Heart left ventricle (tissue), 13 donors: ENCODE data around the gene ZCCHC7.

Experiments used
- POLR2A ChIP-seq, 2 donors: fragments of 450-650 bp; IDR thresholded peaks; one replicate each; pipeline ENCODE4 v1.6.1; 2017; ENCODE audit warnings: antibody characterized with exemption in 2 of 2, mild to moderate bottlenecking in 2 of 2, moderate library complexity in 2 of 2
- TF ChIP-seq, protein P1 (sequence below), 12 donors: fragments of 200-600 bp; sonication (generic) in 4 of 12; IDR thresholded peaks; one replicate each; pipeline versions ENCODE4 v1.5.0 to v1.8.0; 2018 to 2022; ENCODE audit warnings: antibody characterized with exemption in 12 of 12, mild to moderate bottlenecking in 5 of 12
- donor health status: ischemic (EF 13 %, LVEDD 7.1; RV severe dilation, severe dysfunction).
- donor health status: DM: no; HTN: yes; CAD: no.
- donor health status: DM: no; HTN: no; CAD: no.
- donor health status: ischemic (EF 25% LVEDD 6.9; RV normal size, moderate dysfunction).
- donor health status: ischemic (EF 25% LVEDD 5.7; RV mildly dilated, moderate dysfunction).
- donor health status: ischemic (EF 35%, LVEDD 5.7; RV mildly dilated, moderate dysfunction).
- donor health status: nonischemic (EF 11% LVEDD 7.7; RV severe dilation, severe dysfunction).
- donor health status: DM: yes; HTN: yes; CAD: no.
- donor health status: PGD.
- donor health status: ischemic (EF 29% LVEDD 5.4; RV normal size, mild dysfunction).
- donor health status: nonischemic (EF 23%, LVEDD 6.1; RV moderate dilation, normal function).

DNA sequence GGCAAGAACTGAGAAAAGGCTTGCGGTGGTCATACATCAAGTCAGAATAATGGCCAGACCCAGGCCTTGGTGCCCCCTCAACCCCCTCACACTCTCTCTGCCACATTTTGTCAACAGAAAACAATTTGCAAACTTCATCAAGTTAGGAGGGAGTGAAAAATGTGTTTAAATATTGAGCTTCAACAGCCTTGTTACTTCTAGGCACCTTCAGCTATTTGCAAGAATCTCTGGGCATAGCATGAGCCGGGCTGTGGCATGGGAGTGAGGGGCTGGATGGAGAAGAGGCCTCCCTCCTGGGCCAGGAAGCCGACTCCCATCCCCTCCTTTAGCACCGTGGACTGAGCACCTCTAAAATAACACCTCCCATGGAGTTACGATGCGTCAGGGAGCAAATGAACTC, 249.9 kb downstream of the ZCCHC7 start:
- TF ChIP-seq, protein P1, sequence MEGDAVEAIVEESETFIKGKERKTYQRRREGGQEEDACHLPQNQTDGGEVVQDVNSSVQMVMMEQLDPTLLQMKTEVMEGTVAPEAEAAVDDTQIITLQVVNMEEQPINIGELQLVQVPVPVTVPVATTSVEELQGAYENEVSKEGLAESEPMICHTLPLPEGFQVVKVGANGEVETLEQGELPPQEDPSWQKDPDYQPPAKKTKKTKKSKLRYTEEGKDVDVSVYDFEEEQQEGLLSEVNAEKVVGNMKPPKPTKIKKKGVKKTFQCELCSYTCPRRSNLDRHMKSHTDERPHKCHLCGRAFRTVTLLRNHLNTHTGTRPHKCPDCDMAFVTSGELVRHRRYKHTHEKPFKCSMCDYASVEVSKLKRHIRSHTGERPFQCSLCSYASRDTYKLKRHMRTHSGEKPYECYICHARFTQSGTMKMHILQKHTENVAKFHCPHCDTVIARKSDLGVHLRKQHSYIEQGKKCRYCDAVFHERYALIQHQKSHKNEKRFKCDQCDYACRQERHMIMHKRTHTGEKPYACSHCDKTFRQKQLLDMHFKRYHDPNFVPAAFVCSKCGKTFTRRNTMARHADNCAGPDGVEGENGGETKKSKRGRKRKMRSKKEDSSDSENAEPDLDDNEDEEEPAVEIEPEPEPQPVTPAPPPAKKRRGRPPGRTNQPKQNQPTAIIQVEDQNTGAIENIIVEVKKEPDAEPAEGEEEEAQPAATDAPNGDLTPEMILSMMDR (IDR thresholded peaks at IDR 0.05): no peak
- no peak for TF ChIP-seq POLR2A (IDR thresholded peaks at IDR 0.05)
